ENCODE results near the gene AGER. TPM values are rescaled to one million over a fixed set of nuclear protein-coding genes. Genes with fewer than 3 reads are reported as not detected.
A peak's percentile ranks its signal among the peaks of the same experiment; 100 is the strongest.
"Not testable (repeated sequence)": the region's sequence is repeated elsewhere in the genome, so short reads cannot be mapped to it uniquely, and the experiment has no call there.

Gene AGER
- total RNA-seq, 2 donors from 2014 or later: 29.8 to 35.2 TPM

DNA sequence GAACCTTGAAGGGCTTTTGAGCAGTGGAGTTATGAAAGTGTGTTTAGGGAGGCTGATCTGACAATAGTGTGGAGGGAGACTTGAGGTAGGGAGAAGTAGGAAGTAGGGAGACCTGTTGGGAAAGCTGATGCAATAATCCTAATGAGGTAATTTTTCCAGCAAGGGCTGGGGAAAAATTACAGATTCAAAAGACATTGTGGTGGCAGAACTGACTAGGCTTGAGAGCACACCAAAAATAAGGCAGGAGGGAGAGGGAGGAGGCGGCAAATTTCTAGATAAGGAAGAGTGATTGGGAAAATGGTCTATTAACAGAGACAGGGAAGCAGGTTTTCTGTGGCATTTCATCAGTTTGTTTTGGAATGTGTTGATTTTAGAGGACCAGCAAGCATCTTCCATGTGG is 37.8 kb downstream of the AGER start:
- H3K9me3 Mint-ChIP-seq: no peaks in the 10 kb centered on the region
- WGBS, 2 experiments (ENCODE audit: insufficient coverage in 1 of 2, insufficient read length in 1 of 2): 64 to 100% methylated on average over 1 of the region's 1 CpG
- H3K27ac Mint-ChIP-seq: peak overlapping the region; percentile 87
- DNase-seq: no peak
- Histone ChIP-seq H3K4me1 (ENCODE audit: control insufficient read depth, insufficient read depth, low read length) (peaks cover 3% of the 10 kb centered on the region), H3K27me3 (ENCODE audit: control insufficient read depth, insufficient read depth, low read length, poor library complexity, severe bottlenecking) (no peaks in the 10 kb centered on the region), H3K9ac (ENCODE audit: extremely low read depth, low read length, poor library complexity, severe bottlenecking) (peak overlapping the region; percentile 45), H3K27ac (ENCODE audit: low read depth, low read length) (no peak overlapping the region), H3K9me3 (ENCODE audit: control insufficient read depth, low read length) (no peaks in the 10 kb centered on the region), H3K36me3 (ENCODE audit: control insufficient read depth, insufficient read depth, low read length) (no peaks in the 10 kb centered on the region), H3K4me3 (ENCODE audit: low read length) (peak overlapping the region; percentile 50)
- H3K27me3 Mint-ChIP-seq (ENCODE audit: insufficient read depth): peaks cover 22% of the 10 kb centered on the region
- peaks cover 50% of the 10 kb centered on the region for H3K4me1 Mint-ChIP-seq
- peak overlapping the region; percentile 2 for H3K4me3 Mint-ChIP-seq
- no peaks in the 10 kb centered on the region for H3K36me3 Mint-ChIP-seq (ENCODE audit: low read depth)
- TF ChIP-seq CTCF (conservative IDR thresholded peaks at IDR 0.05): no peak

DNA sequence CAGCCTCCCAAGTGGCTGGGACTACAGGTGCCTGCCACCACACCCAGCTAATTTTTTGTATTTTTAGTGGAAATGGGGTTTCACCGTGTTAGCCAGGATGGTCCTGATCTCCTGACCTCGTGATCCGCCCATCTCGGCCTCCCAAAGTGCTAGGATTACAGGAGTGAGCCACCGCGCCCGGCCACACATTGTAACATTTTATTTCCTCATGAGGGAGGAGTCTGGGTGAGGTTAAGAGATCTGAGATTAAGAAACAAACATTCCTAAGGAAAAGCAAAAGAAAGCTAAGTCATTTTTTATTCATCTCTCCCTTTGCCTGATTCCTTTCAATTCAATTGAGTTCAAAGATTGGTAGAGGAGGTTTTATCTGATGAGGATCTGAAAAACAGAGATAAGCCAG is 39.8 kb downstream of the AGER start:
- H3K27me3 ChIP-seq (ENCODE audit: control insufficient read depth, insufficient read depth, low read length, poor library complexity, severe bottlenecking); H3K27me3 Mint-ChIP-seq (ENCODE audit: insufficient read depth); H3K9ac ChIP-seq (ENCODE audit: extremely low read depth, low read length, poor library complexity, severe bottlenecking); DNase-seq; H3K9me3 ChIP-seq (ENCODE audit: control insufficient read depth, low read length); H3K27ac ChIP-seq (ENCODE audit: low read depth, low read length); H3K9me3 Mint-ChIP-seq; H3K4me3 ChIP-seq (ENCODE audit: low read length); H3K36me3 ChIP-seq (ENCODE audit: control insufficient read depth, insufficient read depth, low read length); H3K36me3 Mint-ChIP-seq (ENCODE audit: low read depth); H3K27ac Mint-ChIP-seq; H3K4me3 Mint-ChIP-seq: not testable (repeated sequence)
- peaks cover 44% of the 10 kb centered on the region for H3K4me1 Mint-ChIP-seq
- H3K4me1 ChIP-seq (ENCODE audit: control insufficient read depth, insufficient read depth, low read length): peaks cover 11% of the 10 kb centered on the region
- WGBS, 2 experiments (ENCODE audit: insufficient coverage in 1 of 2, insufficient read length in 1 of 2): 86 to 95% methylated on average over 3 to 7 of the region's 7 CpGs

DNA sequence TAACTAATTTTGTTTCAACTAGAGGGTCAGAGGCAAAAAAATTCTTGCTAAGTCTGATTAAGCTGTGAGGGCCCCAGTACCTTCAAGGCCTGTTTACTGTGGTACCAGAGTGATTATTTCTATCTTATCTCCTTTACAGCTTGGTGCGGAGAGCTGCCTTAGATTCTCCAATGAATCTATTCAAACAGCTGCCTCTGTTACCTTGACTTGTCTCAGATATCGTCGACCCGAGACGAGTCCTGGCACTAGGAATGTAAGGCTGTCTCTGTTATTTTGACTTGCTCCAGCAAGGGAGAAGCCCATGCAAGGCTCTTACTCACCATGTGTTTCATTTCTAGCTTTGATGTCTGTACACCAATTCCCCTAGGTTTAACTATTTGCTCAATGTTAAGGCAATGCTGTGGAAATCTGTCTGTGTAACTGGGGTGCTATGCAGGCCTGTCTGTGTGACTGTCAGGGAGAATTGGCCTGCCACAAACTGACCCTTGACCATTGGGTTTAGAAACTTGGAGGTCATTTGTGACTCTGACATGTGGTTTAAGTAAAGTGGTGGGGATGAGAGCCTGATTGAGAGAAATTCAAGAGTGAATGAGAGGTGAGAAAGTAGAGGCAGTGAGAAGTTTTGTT is 43.5 kb downstream of the AGER start:
- Histone ChIP-seq H3K27ac (ENCODE audit: low read depth, low read length) (no peak overlapping the region), H3K4me3 (ENCODE audit: low read length) (no peak overlapping the region), H3K9me3 (ENCODE audit: control insufficient read depth, low read length) (no peaks in the 10 kb centered on the region), H3K27me3 (ENCODE audit: control insufficient read depth, insufficient read depth, low read length, poor library complexity, severe bottlenecking) (no peaks in the 10 kb centered on the region), H3K36me3 (ENCODE audit: control insufficient read depth, insufficient read depth, low read length) (no peaks in the 10 kb centered on the region), H3K9ac (ENCODE audit: extremely low read depth, low read length, poor library complexity, severe bottlenecking) (no peak overlapping the region), H3K4me1 (ENCODE audit: control insufficient read depth, insufficient read depth, low read length) (peaks cover 9% of the 10 kb centered on the region)
- Mint-ChIP-seq H3K36me3 (ENCODE audit: low read depth) (no peaks in the 10 kb centered on the region), H3K27me3 (ENCODE audit: insufficient read depth) (peaks cover 6% of the 10 kb centered on the region), H3K4me3 (no peak overlapping the region), H3K27ac (peak overlapping the region; percentile 0), H3K9me3 (no peaks in the 10 kb centered on the region), H3K4me1 (peaks cover 21% of the 10 kb centered on the region)
- TF ChIP-seq CTCF (conservative IDR thresholded peaks at IDR 0.05): no peak
- whole genome bisulfite sequencing, 2 experiments (ENCODE audit: insufficient coverage in 1 of 2, insufficient read length in 1 of 2): 65 to 94% methylated on average over 5 of the region's 5 CpGs
- DNase-seq: no peak

- no peaks in the 10 kb centered on the region for H3K27me3 ChIP-seq (ENCODE audit: control insufficient read depth, insufficient read depth, low read length, poor library complexity, severe bottlenecking)
- no peak for DNase-seq
- H3K9me3 Mint-ChIP-seq: no peaks in the 10 kb centered on the region
- WGBS, 2 experiments (ENCODE audit: insufficient coverage in 1 of 2, insufficient read length in 1 of 2): 95 to 96% methylated on average over 4 to 5 of the region's 5 CpGs
- no peak for TF ChIP-seq CTCF (conservative IDR thresholded peaks at IDR 0.05)
- no peak overlapping the region for H3K27ac ChIP-seq (ENCODE audit: low read depth, low read length)
- H3K4me1 Mint-ChIP-seq: peaks cover 19% of the 10 kb centered on the region
- no peak overlapping the region for H3K27ac Mint-ChIP-seq
- H3K9me3 ChIP-seq (ENCODE audit: control insufficient read depth, low read length): no peaks in the 10 kb centered on the region
- peaks cover 12% of the 10 kb centered on the region for H3K27me3 Mint-ChIP-seq (ENCODE audit: insufficient read depth)
- H3K9ac ChIP-seq (ENCODE audit: extremely low read depth, low read length, poor library complexity, severe bottlenecking): no peak overlapping the region
- H3K36me3 Mint-ChIP-seq (ENCODE audit: low read depth): no peaks in the 10 kb centered on the region
- no peak overlapping the region for H3K4me3 Mint-ChIP-seq
- H3K4me1 ChIP-seq (ENCODE audit: control insufficient read depth, insufficient read depth, low read length): peaks cover 7% of the 10 kb centered on the region
- no peak overlapping the region for H3K4me3 ChIP-seq (ENCODE audit: low read length)
- H3K36me3 ChIP-seq (ENCODE audit: control insufficient read depth, insufficient read depth, low read length): no peaks in the 10 kb centered on the region
Observed at GRCh38 chr6:32139590-32139989, 44.5 kb downstream of the AGER start.

Data from endodermal cell (in vitro differentiated cells).